ENCODE results near the gene PTPRJ. TPM values are rescaled to one million over a fixed set of nuclear protein-coding genes. Genes with fewer than 3 reads are reported as not detected.
A peak's percentile ranks its signal among the peaks of the same experiment; 100 is the strongest.

Gene PTPRJ
- total RNA-seq, 4 donors from 2014 or later = 9.8 to 17.8 (median 14.2) TPM

- TF ChIP-seq, protein P1, sequence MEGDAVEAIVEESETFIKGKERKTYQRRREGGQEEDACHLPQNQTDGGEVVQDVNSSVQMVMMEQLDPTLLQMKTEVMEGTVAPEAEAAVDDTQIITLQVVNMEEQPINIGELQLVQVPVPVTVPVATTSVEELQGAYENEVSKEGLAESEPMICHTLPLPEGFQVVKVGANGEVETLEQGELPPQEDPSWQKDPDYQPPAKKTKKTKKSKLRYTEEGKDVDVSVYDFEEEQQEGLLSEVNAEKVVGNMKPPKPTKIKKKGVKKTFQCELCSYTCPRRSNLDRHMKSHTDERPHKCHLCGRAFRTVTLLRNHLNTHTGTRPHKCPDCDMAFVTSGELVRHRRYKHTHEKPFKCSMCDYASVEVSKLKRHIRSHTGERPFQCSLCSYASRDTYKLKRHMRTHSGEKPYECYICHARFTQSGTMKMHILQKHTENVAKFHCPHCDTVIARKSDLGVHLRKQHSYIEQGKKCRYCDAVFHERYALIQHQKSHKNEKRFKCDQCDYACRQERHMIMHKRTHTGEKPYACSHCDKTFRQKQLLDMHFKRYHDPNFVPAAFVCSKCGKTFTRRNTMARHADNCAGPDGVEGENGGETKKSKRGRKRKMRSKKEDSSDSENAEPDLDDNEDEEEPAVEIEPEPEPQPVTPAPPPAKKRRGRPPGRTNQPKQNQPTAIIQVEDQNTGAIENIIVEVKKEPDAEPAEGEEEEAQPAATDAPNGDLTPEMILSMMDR (IDR thresholded peaks at IDR 0.05) = no peak
- no peak for ATAC-seq (ENCODE audit: low FRiP score)
- no peak for DNase-seq (ENCODE audit: low spot score)
These were observed 114.4 kb downstream of the PTPRJ start for GRCh38 chr11:48094643-48095339.

DNA sequence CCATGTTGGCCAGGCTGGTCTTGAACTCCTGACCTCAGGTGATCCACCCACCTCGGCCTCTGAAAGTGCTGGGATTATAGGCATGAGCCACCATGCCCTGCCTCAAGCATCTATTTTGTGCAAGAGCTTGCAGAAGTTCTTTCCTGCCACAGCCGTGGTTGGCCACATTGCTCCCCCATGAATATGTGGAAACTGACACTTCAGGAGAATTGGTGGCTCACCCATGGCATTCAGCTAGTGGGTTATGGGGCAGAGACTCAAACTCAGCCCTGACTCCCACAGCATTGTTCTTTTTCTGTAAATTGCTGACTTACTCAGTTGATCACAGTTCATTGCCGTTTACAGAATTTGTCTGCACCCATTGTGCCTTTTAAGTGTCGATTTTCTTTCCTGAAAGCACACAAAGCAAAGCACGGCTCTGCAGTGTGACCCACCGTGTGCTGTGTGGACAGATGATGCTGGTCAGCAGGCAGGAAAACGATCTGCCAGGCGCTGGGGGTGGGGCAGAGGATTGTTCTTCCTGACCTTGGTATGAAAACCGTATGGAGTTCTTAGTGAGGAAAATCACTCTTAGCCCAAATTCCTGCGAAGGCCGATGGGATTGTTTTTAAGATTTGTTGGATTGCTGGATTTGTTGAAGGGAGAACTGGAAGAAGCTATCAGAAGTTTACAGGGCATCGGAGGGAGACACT lies 115.6 kb downstream of the PTPRJ start:
- no peak for ATAC-seq (ENCODE audit: low FRiP score)
- TF ChIP-seq, protein P1 (IDR thresholded peaks at IDR 0.05) = no peak
- DNase-seq (ENCODE audit: low spot score) = no peak

DNA sequence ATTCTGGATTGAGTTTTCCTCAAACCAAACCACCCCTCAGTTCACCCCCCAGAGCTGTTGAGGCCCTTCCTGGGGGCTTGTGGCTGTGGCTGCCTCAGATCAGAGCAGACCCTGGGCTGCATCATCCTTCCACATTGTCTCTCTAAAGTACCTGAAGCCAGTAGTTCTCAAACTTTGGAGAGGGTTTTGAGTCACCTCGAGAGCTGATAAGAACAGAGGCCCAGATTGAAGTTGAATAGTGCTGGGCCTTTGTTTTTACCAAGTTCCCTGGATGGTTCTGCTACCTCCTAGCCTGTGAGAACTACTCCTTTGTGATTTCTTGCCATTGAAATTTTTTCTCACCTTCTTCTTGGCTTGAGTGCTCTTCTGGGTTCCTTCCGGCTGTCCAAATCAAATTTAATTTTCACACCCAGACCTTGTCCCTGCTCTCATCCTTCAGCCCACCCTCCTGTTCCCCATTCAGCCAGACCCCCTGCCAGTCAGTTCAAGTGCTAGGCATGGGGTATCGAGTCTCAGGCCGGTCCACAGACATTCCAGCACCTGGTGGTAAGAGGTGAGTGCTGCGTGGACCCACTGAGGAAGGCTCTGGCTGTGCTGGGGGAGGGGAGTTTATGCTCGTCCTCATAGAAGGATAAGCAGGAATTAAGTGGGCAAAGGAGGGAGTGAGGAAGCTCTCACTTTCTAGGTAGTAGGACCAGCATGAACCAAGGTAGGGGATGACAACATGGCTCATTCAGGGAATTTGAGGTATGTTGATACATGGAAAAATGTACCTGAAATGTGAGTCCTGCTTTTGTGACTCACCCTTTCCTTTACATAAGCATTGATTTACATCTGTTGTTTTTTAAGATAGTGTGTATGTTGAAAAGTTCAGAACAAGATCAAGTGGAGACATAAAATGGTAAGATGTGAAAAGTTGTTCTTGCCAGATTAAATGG lies 116.5 kb downstream of the PTPRJ start:
- TF ChIP-seq, protein P1 (IDR thresholded peaks at IDR 0.05) = no peak
- DNase-seq (ENCODE audit: low spot score) (no peak), ATAC-seq (ENCODE audit: low FRiP score) (peak; percentile 15)

DNA sequence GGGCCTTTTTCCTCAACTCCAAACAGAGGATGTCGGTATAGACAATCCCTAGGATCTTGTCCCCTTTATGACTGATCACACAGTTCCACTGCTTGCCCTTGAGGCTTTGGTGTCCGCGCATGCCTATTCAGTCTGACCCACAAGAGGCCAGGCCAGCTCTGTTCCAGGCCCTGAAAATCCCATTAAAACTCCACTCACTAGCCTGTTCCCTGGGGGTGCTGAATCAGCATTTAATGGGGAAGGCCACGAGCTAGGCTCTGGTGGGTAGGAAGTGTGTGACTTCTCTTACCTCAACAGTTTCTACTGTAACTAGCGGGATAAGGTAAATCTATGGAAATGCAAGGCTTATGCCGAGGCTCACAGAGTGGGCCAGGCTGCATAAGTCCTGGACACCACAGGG lies 117.7 kb downstream of the PTPRJ start:
- DNase-seq (ENCODE audit: low spot score) (no peak), ATAC-seq (ENCODE audit: low FRiP score) (no peak)
- TF ChIP-seq, protein P1 (IDR thresholded peaks at IDR 0.05) = no peak

GRCh38 chr11:48099916-48100446 lies 119.6 kb downstream of the PTPRJ start:
- DNase-seq (ENCODE audit: low spot score) (no peak), ATAC-seq (ENCODE audit: low FRiP score) (no peak)
- TF ChIP-seq, protein P1 (IDR thresholded peaks at IDR 0.05) = no peak

- DNase-seq (ENCODE audit: low spot score) (no peak), ATAC-seq (ENCODE audit: low FRiP score) (no peak)
- TF ChIP-seq, protein P1 (IDR thresholded peaks at IDR 0.05) = no peak
These were observed 120.8 kb downstream of the PTPRJ start for GRCh38 chr11:48101044-48101733.
